GM19043 (cell line): Measurements from ENCODE around the gene RBKS.
A peak's percentile ranks its signal among the peaks of the same experiment; 100 is the strongest.
"Not testable (repeated sequence)": the region's sequence is repeated elsewhere in the genome, so short reads cannot be mapped to it uniquely, and the experiment has no call there.

ENCODE experiments used
- ATAC-seq: cut with Tn5 transposase; IDR thresholded peaks from one replicate; pipeline ENCODE4 v1.9.1; 2021; ENCODE audit warnings: low read depth; ENCODE audit not compliant: unreplicated experiment

Gene RBKS

DNA sequence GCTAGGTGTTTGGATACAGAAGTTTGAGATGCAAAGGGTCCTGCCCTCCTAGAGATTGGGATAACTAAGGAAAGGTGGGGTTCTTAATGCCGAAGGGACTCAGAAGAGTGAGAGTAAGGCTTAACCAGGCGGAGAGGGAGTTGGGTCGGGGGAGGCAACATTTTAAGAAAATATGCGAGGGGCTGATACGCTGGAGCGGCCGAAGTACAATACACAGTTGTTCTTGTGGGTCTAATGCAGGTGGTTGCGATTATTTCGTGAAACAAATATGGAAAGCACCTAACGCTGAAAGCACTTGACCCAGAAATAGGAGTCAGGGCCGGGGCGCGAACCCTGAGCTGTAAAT, 119.0 kb downstream of the RBKS start:
- peak; percentile 12 for ATAC-seq

- ATAC-seq: no peak
Measured at GRCh38 chr2:27766287-27766661, 123.9 kb downstream of the RBKS start.

GRCh38 chr2:27765621-27766286, 124.4 kb downstream of the RBKS start:
- no peak for ATAC-seq

GRCh38 chr2:27764526-27764925, 125.7 kb downstream of the RBKS start:
- ATAC-seq: not testable (repeated sequence)

- ATAC-seq: no peak
Measured at GRCh38 chr2:27763907-27764267, 126.3 kb downstream of the RBKS start.

DNA sequence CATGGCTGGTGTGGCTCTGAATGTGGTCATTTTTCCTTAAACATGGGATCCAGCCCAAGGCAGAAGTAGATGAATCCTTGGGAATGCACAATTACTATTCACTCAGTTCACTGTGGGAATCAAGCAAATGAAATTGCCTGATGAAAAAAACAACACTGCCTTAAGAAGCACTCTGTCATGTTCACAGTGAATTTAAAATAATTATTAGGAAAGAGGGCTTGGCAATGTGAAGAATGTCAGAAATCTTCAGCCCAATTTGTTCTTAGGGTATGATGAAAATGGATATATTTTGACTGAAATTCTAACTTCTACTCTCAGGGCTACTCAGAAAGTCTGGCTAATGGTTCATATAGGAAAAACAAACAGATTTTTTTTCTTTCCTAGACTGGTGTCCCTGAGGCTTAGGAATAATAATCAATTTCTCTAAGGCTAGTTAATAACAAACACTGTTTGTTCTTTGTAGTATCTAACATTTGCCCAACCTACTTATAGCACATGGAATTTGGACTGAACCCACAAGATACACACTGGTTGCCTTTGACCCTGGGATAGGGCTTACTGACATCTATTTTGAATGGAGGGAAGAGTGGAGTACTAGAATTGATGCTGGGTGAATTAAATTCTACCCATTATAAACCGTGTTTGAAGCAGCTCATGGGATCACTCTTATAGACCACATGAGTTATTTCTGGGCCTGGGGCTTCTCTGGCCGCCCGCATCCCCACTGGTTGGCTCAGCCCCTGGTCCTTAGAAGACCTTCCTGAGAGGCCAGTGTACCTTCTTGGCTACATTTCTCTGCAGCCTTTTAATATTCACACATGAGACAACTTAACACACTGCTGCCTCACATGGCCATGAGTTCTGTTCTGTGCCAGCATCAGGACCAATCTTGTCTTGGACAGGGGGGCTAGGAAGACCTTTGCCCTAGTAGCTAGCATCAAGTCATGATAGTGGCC, 127.0 kb downstream of the RBKS start:
- ATAC-seq: no peak

DNA sequence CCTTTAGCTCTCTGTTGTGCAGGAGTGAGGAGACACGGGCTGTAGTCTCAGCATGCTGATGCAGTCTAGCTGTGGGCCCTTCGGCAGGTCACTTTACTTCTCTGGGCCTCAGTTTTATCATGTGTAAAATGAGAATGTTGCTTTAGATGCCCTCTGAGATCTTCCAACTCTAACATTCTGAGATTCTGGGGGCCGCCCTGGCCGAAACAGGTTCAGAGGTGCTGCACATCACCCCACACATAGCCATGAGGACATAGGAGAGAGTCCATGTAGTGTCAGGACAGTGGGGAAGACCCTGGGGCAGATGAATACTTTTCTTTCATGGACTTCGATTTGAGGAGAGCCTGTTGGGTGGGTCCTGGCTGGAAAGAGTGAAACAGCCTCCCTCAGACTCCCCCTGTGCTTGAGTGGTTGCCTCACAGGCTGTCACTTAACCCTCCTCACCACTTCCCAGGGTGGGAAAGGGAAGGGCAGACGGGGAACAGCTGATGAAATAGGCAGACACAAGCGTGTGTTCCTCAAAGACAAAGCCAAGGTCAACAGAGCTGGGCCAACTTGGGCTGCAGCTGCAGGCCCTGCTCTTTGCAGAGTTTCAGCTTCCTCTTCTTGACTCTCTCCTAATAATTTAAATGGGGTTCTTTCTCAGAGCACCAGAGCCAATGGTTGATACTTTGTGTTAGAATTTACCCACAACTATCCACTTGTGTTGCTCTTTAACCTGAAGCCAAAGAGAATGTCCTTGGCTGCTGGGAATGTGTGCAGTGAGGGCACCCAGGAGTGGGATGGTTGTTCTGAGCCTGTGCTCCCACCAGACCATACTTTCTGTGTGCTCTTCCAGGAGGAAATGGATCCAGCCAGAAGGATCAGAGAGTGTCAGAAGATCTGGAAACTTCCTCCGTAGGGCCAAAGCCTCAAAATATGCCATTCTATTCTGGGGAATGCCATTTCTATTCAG, 133.4 kb downstream of the RBKS start:
- ATAC-seq: no peak

DNA sequence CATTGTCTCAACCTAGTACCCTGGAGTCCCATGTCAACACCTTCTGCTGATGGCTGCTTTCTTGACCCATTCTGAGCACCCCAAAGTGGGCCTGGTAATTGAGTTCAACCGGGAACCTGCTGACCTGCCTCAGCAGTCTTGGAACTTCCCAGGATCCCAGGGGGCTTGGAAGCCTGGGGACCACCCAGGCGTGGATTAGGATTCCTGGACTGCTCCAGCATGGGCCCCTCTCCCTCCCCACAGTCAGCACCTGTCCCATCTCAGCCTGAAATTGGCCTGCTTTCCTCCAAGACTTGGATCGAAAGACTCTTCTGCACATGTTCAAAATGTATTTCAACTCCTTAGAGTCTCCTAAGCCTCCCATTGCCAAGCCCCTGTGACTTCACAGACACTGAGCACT, 134.1 kb downstream of the RBKS start:
- ATAC-seq: no peak

- ATAC-seq: no peak
Measured at GRCh38 chr2:27754831-27755230, 135.4 kb downstream of the RBKS start.

GRCh38 chr2:27754138-27754588, 136.0 kb downstream of the RBKS start:
- no peak for ATAC-seq

GRCh38 chr2:27752551-27753237, 137.5 kb downstream of the RBKS start:
- no peak for ATAC-seq

DNA sequence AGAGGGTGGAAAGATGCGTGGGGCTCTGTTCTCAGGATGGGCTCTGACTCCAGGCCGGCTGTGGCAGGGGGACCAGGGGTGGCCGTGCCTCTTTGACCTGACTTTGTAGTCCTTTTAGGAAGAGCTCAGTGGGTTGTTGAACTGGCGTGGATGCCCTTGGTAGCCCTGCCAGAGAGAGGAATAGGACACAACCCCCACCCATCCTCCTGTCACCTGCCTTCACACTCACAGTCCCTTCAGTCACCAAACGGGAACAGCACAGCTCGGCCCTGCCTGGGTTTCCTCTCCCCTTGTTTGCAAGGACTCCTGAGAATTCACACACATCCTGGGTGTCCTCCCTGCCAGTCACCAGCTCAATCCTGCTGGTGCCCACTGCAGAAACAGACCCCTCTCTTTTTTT, 138.8 kb downstream of the RBKS start:
- no peak for ATAC-seq

DNA sequence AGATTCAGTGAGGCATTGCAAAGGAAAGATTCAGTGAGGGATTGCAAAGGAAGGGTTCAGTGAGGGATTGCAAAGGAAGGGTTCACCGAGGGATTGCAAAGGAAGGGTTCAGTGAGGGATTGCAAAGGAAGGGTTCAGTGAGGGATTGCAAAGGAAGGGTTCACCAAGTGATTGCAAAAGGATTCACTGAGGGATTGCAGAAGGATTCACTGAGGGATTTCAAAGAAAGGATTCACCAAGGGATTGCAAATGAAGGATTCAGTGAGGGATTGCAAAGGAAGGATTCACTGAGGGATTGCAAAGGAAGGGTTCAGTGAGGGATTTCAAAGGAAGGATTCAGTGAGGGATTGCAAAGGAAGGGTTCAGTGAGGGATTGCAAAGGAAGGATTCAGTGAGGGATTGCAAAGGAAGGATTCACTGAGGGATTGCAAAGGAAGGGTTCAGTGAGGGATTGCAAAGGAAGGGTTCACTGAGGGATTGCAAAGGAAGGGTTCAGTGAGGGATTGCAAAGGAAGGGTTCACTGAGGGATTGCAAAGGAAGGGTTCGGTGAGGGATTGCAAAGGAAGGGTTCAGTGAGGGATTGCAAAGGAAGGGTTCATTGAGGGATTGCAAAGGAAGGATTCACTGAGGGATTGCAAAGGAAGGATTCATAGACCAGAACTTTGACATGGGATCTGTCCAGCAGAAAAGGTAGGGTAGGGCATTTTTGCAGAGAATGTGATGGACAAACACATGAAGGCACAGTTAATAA, 141.2 kb downstream of the RBKS start:
- not testable (repeated sequence) for ATAC-seq

- no peak for ATAC-seq
Measured at GRCh38 chr2:27747827-27748352, 142.3 kb downstream of the RBKS start.

GRCh38 chr2:27746325-27746724, 143.9 kb downstream of the RBKS start:
- no peak for ATAC-seq

DNA sequence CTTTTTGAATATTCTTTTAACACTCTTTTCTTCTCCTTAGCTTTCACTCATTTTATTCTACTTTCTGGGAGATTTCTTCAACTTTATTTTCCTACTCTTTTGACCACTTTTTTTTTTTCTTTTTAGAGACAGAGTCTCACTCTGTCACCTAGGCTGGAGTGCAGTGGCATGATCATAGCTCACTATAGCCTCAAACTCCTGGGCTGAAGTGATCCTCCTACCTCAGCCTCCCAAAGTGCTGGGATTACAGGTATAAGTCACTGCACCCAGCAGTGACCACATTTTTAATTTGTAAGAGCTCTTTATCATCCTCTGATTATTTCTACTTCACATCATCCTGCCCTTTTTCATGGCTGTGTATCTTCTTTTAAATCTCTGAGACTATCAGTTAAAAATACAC, 144.7 kb downstream of the RBKS start:
- ATAC-seq: not testable (repeated sequence)

GRCh38 chr2:27742571-27742970, 147.6 kb downstream of the RBKS start:
- no peak for ATAC-seq

- no peak for ATAC-seq
Measured at GRCh38 chr2:27741673-27742072, 148.5 kb downstream of the RBKS start.

- no peak for ATAC-seq
Measured at GRCh38 chr2:27739058-27739373, 151.2 kb downstream of the RBKS start.
